B cell (primary cell): ENCODE measurements around the gene HLA-DMA. TPM values are rescaled to one million over a fixed set of nuclear protein-coding genes. Genes with fewer than 3 reads are reported as not detected.

Experiments
- ATAC-seq: fragments of 200-7000 bp; cut with Tn5 transposase; one replicate; pipeline ENCODE4 v1.10.0; 2021; ENCODE audit warnings: low read depth, mild to moderate bottlenecking, moderate number of reproducible peaks, moderate library complexity
- CTCF ChIA-PET: fragments of 350-600 bp; sonication (Branson Sonifier 250); formaldehyde crosslinking; loops from one replicate; lab custom pipeline; 2021; ENCODE audit warnings: antibody characterized with exemption, inconsistent platforms; lab: Charles Lee
- POLR2A ChIA-PET: fragments of 350-600 bp; sonication (Branson Sonifier 250); formaldehyde crosslinking; loops from one replicate; lab custom pipeline; 2021; ENCODE audit warnings: antibody characterized with exemption; lab: Charles Lee
- DNase-seq: peaks from one replicate; pipeline ENCODE4 v3.0.0; 2013
- H2AFZ ChIP-seq: 2 replicates; pipeline ENCODE4 v1.6.1; 2012; ENCODE audit warnings: mild to moderate bottlenecking, low read depth, low read length; ENCODE audit not compliant: insufficient read depth, poor library complexity, severe bottlenecking
- H3K27ac ChIP-seq, 2 donors: 1 replicate in 1 of 2; 2 replicates in 1 of 2; pipeline ENCODE4 v1.5.1; 2012 to 2013; ENCODE audit warnings: low read length in 2 of 2, mild to moderate bottlenecking in 2 of 2, moderate library complexity in 1 of 2
- H3K27me3 ChIP-seq, 4 experiments: fragments of 200-600 bp in 1 of 4; sonication (generic) in 1 of 4; replicated peaks in 1 of 4; 1 replicate in 2 of 4; 2 replicates in 2 of 4; pipeline versions ENCODE4 v1.6.1 to v1.7.0; 2013 to 2016; ENCODE audit warnings: low read length in 3 of 4, mild to moderate bottlenecking in 2 of 4, mixed read lengths in 1 of 4, moderate library complexity in 1 of 4; ENCODE audit not compliant: insufficient read depth in 4 of 4, control insufficient read depth in 3 of 4; ENCODE audit errors: control extremely low read depth in 1 of 4
- H3K36me3 ChIP-seq, 2 experiments: replicated peaks in 1 of 2; 1 replicate in 1 of 2; 2 replicates in 1 of 2; pipeline versions ENCODE4 v1.6.1 to v1.7.1; 2013; ENCODE audit warnings: low read length in 1 of 2; ENCODE audit not compliant: insufficient read depth in 2 of 2, control insufficient read depth in 1 of 2; ENCODE audit errors: control extremely low read depth in 1 of 2, extremely low read depth in 1 of 2
- H3K4me1 ChIP-seq, 2 donors: fragments of 200-600 bp in 1 of 2; sonication (generic) in 1 of 2; 1 replicate in 1 of 2; 2 replicates in 1 of 2; pipeline versions ENCODE4 v1.5.1 to v1.6.1; 2013 to 2017; ENCODE audit warnings: low read length in 2 of 2; ENCODE audit not compliant: control insufficient read depth in 2 of 2, insufficient read depth in 2 of 2
- H3K4me2 ChIP-seq: replicated peaks from 2 replicates; pipeline ENCODE3; 2012; ENCODE audit warnings: mild to moderate bottlenecking, low read depth, low read length; ENCODE audit not compliant: poor library complexity, severe bottlenecking
- H3K4me3 ChIP-seq, 5 experiments: fragments of 200-600 bp in 1 of 5; sonication (generic) in 1 of 5; 1 replicate in 3 of 5; 2 replicates in 2 of 5; pipeline versions ENCODE4 v1.5.1 to v1.7.0; 2011 to 2016; ENCODE audit warnings: low read length in 4 of 5, mild to moderate bottlenecking in 4 of 5, low read depth in 2 of 5, control low read depth in 1 of 5, moderate library complexity in 1 of 5; ENCODE audit not compliant: insufficient read depth in 1 of 5; ENCODE audit errors: control extremely low read depth in 1 of 5, extremely low read depth in 1 of 5
- H3K79me2 ChIP-seq: fragments of 200-600 bp; sonication (generic); one replicate; pipeline ENCODE4 v1.6.0; 2016; ENCODE audit warnings: low read length; ENCODE audit not compliant: control insufficient read depth, insufficient read depth
- H3K9ac ChIP-seq: fragments of 200-600 bp; sonication (generic); 2 replicates; pipeline ENCODE4 v1.6.1; 2017; ENCODE audit warnings: mild to moderate bottlenecking, low read length, moderate library complexity
- H3K9me3 ChIP-seq, 3 donors: one replicate each; pipeline versions ENCODE4 v1.6.1 to v1.7.1; 2013; ENCODE audit warnings: low read length in 2 of 3; ENCODE audit not compliant: control insufficient read depth in 2 of 3, insufficient read depth in 1 of 3; ENCODE audit errors: control extremely low read depth in 1 of 3
- H4K20me1 ChIP-seq: 2 replicates; pipeline ENCODE4 v1.6.0; 2012; ENCODE audit warnings: mild to moderate bottlenecking, low read length; ENCODE audit not compliant: insufficient read depth, control insufficient read depth, poor library complexity, severe bottlenecking
- H3K27ac Mint-ChIP-seq: one replicate; pipeline ENCODE4 v1.8.0; 2021; ENCODE audit warnings: mixed read lengths
- H3K27me3 Mint-ChIP-seq: one replicate; pipeline ENCODE4 v1.8.0; 2021; ENCODE audit warnings: mixed read lengths
- H3K4me1 Mint-ChIP-seq: one replicate; pipeline ENCODE4 v1.8.0; 2021; ENCODE audit warnings: mixed read lengths
- H3K4me3 Mint-ChIP-seq: one replicate; pipeline ENCODE4 v1.8.0; 2021; ENCODE audit warnings: mixed read lengths
- H3K9me3 Mint-ChIP-seq: one replicate; pipeline ENCODE4 v1.8.0; 2022; ENCODE audit warnings: mixed read lengths; ENCODE audit not compliant: insufficient read depth
- CTCF ChIP-seq: fragments of 200-600 bp; IDR thresholded peaks from one replicate; pipeline ENCODE4 v1.8.0; 2022; ENCODE audit warnings: antibody characterized with exemption, mild to moderate bottlenecking
- EZH2 ChIP-seq: IDR thresholded peaks from 2 replicates; pipeline ENCODE4 v1.6.1; 2012; ENCODE audit warnings: borderline replicate concordance, low read depth, mild to moderate bottlenecking, moderate library complexity, low read length; ENCODE audit not compliant: insufficient read depth, poor library complexity, severe bottlenecking
- WGBS: methylation state at CpG from one replicate; pipeline ENCODE4 v1.1.5; 2013; ENCODE audit warnings: missing lambda C conversion rate; ENCODE audit not compliant: insufficient coverage; 5-methylcytosine and 5-hydroxymethylcytosine counted together
- intact Hi-C: fragments of 100-400 bp; cut with micrococcal nuclease; formaldehyde crosslinking; loops from one replicate; pipeline ENCODE4 v1.10.0; 2022
- polyA plus RNA-seq: library from polyadenylated mRNA; depleted of rRNA; stranded (reverse); fragments of >200 nt; gene quantifications from 2 replicates; pipeline ENCODE4 v1.2.3, GENCODE V29; 2012
- total RNA-seq, 2 donors: library from RNA; stranded (reverse); fragments of 120-200 nt in 1 of 2; gene quantifications; 1 replicate in 1 of 2; 2 replicates in 1 of 2; pipeline versions ENCODE4 v1.2.3 to v1.2.4, GENCODE V29; 2013 to 2022

Gene HLA-DMA
- total and polyA plus RNA-seq, 2 donors (not counting 1 experiment from before 2014, with no cell fraction given) = 558 to 925 TPM

- Histone ChIP-seq H3K9me3 (no peaks in the 10 kb centered on the region), H3K79me2 (peaks cover 88% of the 10 kb centered on the region), H3K4me2 (peak overlapping the region; percentile 88), H2AFZ (no peak overlapping the region), H3K4me3 (peak overlapping the region; percentile 87 to 99 (median 96)), H3K36me3 (peaks cover 0 to 66% of the 10 kb centered on the region in 2 experiments), H3K27ac (peak overlapping the region; percentile 22 to 75), H3K9ac (peak overlapping the region; percentile 91), H3K4me1 (peaks cover 29 to 40% of the 10 kb centered on the region in 2 donors), H3K27me3 (no peaks in the 10 kb centered on the region), H4K20me1 (peaks cover 71% of the 10 kb centered on the region)
- H3K4me3 Mint-ChIP-seq = peak overlapping the region; percentile 96
- peak overlapping the region; percentile 86 for H3K27ac Mint-ChIP-seq
- TF ChIP-seq CTCF (no peak), EZH2 (no peak)
- ATAC-seq = no peak
- H3K9me3 Mint-ChIP-seq = no peaks in the 10 kb centered on the region
- ChIA-PET CTCF (interaction anchor here (0.7 to 28.4 kb wide), 17 partner anchors 11 to 173 kb away, joined by 3 to 822 read pairs (median 6); partner anchors contain the start of genes HLA-DMA, HLA-DMB and TAP2), POLR2A (interaction anchor here (0.6 to 11.8 kb wide), 12 partner anchors 8 to 138 kb away, joined by 3 to 349 read pairs (median 3); partner anchors contain the start of genes HLA-DMA, HLA-DMB, PSMB8 and PSMB9)
- intact Hi-C loops = loop anchor here (5.0 kb wide), 3 partner anchors 53 to 797 kb away; partner anchors contain the start of genes AGPAT1 and RNF5
- H3K4me1 Mint-ChIP-seq = peaks cover 48% of the 10 kb centered on the region
- H3K27me3 Mint-ChIP-seq = no peaks in the 10 kb centered on the region
- peak; percentile 27 for DNase-seq
- WGBS = 47% methylated on average over 4 of the region's 14 CpGs
Observed at GRCh38 chr6:32974541-32975308, 21.8 kb upstream of the HLA-DMA start.
